NCI-H446 treated with DMSO at 0.1 percent for 48 hours (cell line): ENCODE data around the gene SLC6A20.

Experiments
- DNase-seq: peaks from one replicate; lab custom pipeline; 2025; lab: John Stamatoyannopoulos, UW

SLC6A20 gene

DNA sequence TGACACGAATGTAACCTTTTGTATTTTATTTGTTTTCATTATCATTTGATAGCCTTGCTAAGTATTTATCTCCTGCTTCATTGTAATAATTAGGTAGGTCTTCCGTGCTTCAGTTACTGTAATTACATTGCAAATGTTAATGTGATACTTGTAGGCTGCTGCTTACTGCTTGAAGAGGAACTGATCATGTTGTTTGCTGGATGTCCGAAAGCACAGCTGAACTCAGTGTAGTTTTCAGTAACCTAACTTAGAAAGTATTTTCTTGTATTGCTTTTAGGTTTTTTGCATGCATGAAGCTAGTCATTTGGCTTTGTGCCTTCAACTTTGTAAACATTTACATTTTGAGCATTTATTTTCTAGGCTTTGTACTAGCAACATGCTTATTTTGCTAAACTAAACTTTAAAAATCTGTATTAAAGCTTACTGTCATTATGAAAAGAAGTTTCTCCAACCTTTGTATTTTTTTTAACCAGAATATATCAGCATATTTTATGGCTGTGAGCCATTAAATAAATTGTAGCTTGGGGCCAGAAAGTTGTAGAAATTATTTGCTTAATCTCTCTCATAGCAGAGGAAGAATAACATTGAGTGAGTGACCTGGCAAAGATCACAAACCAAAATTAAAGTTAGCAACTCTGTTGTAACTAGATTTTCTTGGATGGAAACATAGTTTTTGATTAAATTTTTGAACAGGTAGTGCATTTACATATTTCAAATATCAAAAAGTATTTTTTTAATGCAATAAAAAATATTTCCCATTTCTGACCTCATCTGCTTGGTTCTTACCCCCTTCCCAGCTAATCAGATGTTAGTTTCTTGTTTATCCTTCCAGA, 76.5 kb downstream of the SLC6A20 start:
- DNase-seq = no peak

DNA sequence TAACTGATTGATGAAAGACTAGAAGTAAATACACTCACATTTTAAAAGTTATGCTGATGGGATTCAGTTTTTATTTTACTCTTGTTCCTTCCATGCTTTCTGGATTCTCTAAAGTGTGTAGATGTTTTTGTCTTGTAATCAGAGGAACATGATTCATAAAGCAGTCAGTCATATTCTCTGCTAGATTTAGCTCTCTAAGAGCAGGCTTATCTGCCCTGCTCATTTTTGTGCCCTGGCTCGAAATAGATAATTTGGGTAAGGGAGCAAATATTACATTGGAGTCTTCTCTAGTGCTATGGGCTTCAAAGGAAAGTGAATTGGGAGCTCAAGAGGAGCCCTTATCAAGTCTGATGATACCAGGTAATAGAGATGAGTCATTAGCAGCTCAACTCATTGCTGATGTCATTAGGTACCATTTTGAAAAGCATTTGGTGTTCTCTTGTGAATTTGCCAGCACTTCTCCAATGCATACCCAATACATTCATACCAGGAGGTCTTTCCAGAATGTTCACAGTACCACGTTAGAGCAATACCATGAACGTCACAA, 79.5 kb downstream of the SLC6A20 start:
- no peak for DNase-seq

DNA sequence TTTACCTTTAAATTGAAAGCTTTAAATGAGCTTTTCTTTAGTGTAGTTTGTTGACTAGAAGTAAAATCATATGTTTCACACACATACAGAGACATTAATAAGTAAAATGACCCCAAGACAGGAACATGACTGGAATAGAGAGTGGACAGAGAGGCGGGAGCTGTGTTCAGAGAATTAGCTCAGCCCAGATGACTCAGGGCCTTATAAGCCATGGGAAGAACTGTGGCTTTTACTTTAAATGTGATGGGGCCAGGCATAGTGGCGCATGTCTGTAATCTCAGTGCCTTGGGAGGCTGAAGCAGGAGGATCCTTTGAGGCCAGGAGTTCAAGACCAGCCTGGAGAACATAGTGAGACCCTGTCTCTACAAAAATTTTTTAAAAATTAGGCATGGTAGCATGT, 80.4 kb downstream of the SLC6A20 start:
- no peak for DNase-seq

DNA sequence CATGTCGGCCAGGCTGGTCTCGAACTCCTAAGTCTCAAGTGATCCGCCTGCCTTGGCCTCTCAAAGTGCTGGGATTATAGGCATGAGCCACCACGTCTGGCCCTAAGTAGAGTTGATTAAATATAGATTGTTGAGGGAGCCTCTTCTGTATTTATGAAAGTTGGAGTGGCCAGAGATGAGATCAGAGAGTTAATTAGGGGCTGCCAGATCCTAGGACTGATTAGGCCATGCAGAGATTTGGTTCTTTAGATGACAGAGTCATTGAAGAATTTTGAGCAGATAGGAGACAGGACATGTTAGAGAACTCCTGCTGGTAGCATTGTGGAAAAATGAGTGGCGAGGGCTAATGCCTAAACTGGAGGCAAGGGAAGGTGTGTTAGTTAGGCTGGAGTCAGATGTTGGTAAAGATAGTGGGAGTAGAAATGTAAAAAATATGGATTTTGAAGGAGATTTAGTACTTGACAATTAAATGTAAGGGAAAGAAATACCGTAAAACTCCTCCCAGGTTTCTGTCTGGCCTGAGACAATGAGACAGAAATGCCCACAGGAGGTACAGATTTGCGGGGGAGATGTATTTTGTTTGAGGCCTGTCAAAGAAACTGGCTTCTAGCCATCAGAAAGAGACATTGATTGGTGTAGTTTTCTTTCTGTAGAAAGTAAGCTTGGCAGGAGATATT, 83.8 kb downstream of the SLC6A20 start:
- DNase-seq = no peak

DNA sequence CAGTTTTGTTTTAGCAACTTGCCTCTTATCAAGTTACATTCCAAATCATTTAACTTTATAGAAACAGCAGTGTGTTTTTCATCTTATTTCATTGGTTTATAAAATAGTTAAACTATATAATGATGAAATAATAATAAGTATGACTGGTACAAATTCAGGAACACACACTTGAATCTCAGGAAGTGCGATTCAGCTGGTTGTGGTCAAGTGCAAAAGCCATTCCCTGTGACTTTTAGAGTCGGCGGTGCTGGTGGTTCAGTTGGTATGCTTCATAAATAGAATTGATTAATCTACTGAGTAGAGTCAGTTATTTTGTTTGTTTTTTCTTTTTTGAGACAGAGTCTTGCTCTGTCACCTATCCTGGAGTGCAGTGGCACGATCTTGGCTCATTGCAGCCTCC, 84.4 kb downstream of the SLC6A20 start:
- DNase-seq = no peak

- DNase-seq = no peak
These were observed 90.2 kb downstream of the SLC6A20 start for GRCh38 chr3:45705839-45706808.
